K562 (cell line): ENCODE results near the gene R3HDM1. TPM values are rescaled to one million over a fixed set of nuclear protein-coding genes. Genes with fewer than 3 reads are reported as not detected.
A peak's percentile ranks its signal among the peaks of the same experiment; 100 is the strongest.

Experiments
- MGA ChIP-seq: fragments of 450-650 bp; IDR thresholded peaks from 2 replicates; pipeline ENCODE4 v1.6.1; 2016; ENCODE audit warnings: mild to moderate bottlenecking, moderate library complexity
- NRF1 ChIP-seq, 2 experiments: fragments of 450-650 bp; IDR thresholded peaks in 1 of 2; conservative IDR thresholded peaks in 1 of 2; 2 replicates each; pipeline ENCODE4 v1.6.1; 2014; ENCODE audit warnings: mild to moderate bottlenecking in 2 of 2
- POLR2B ChIP-seq: fragments of 450-650 bp; IDR thresholded peaks from 2 replicates; pipeline ENCODE4 v1.6.1; 2018; ENCODE audit warnings: low read depth; ENCODE audit not compliant: partially characterized antibody
- SAP30 ChIP-seq: fragments of 200-600 bp; sonication (generic); IDR thresholded peaks from 2 replicates; pipeline ENCODE4 v1.6.1; 2012; ENCODE audit warnings: borderline replicate concordance, low read depth, mild to moderate bottlenecking, moderate library complexity, low read length, control low read depth, inconsistent platforms; ENCODE audit not compliant: insufficient read depth, poor library complexity, severe bottlenecking
- ZNF146 ChIP-seq: IDR thresholded peaks from one replicate; pipeline ENCODE4 v1.6.1; 2018; ENCODE audit warnings: missing compliant biosample characterization; ENCODE audit not compliant: unreplicated experiment
- ZNF507 ChIP-seq: conservative IDR thresholded peaks from 2 replicates; pipeline ENCODE4 v1.6.1; 2017; ENCODE audit warnings: missing genetic modification characterization, missing compliant biosample characterization
- ZNF780A ChIP-seq: fragments of 250-450 bp; sonication (Bioruptor Pico); IDR thresholded peaks from 2 replicates; pipeline ENCODE4 v1.5.0; 2021; ENCODE audit warnings: mild to moderate bottlenecking
- polyA plus RNA-seq, 8 experiments: library from polyadenylated mRNA; depleted of rRNA in 4 of 8; stranded (reverse) in 5 of 8; unstranded in 3 of 8; fragments of >200 nt; fragmentation: Nextera tagmentation in 2 of 8; fragmentation: Illumina TruSeq in 1 of 8; extraction: Ambion mirVana in 2 of 8; extraction: Trizol in 1 of 8; gene quantifications; 2 replicates each; pipeline versions ENCODE4 v1.2.1 to v1.2.3, GENCODE V29; 2011 to 2014; ENCODE audit warnings: inconsistent platforms in 1 of 8, missing spikeins in 1 of 8
- total RNA-seq, 7 experiments: library from RNA; depleted of rRNA in 6 of 7; stranded (reverse); fragments of >200 nt in 6 of 7; fragmentation: Illumina TruSeq in 2 of 7; extraction: Trizol in 2 of 7; gene quantifications; 2 replicates each; pipeline versions ENCODE4 v1.2.1 to v1.2.3, GENCODE V29; 2011 to 2021; ENCODE audit warnings: low replicate concordance in 1 of 7
- TF ChIP-seq, protein P1 (sequence below): fragments of 250-450 bp; sonication (Bioruptor Pico); IDR thresholded peaks from 2 replicates; pipeline ENCODE4 v1.4.0; 2020

Gene R3HDM1
- total and polyA plus RNA-seq, 9 of the 15 experiments (the other 6 are each of a cell fraction or from before 2014, with no cell fraction given) = 12.4 to 89.4 (median 31.0) TPM

DNA sequence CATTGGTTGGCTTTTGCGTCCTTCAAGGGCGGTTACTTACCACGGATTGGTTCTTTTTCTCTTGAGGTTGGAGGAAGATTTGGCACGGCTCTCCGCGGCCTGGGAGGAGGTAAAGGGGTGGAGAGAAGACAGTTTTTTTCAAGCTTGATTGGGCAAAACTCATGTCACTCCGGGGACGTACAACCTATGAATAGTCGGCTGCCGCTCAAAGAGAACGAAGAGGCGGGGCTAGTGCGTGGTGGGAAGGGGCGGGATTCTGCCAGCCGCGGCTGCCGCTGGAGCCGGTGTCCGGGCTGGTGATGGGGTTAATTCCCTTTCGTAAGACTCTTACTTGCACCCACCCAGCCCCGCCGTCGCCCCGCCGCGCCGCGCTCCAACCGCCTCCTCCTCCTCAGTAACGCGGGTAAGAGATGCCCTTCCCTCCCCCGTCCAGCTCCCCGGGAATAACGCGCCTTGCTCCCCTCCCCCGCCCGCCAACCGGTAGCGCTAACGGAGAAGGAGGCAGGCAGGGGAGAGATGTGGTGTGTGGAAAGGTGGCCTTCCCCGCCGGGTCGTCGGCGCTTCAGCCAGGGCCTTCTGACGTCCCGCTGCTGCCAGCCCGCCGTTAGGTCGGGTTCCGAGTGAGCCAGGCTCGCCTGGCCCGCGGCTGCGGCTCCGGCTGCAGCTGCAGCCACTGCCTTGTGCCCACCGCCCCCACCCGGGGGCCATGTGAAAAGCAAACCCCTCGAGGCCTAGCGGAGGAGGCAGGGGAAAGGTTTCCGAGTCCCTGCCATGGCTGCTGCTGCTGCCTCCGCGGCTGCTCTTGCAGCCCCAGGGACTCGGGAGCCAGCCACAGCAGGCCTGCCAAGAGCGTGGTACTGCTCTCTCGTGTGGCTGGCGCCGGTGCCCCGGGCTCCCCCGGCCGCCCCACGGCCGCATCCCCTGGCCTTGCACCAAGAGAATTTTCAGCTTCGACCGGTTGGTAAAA lies at the start of gene R3HDM1 (continued):
- TF ChIP-seq MGA = peak; percentile 48; the same call in 1 of the 2 replicates
- peak in 1 of 2 experiments; percentile 56; a peak in 3 of 4 replicates for TF ChIP-seq NRF1 (conservative IDR thresholded peaks at IDR 0.05 in 1 of 2, IDR thresholded peaks at IDR 0.05 in 1 of 2)
- TF ChIP-seq ZNF780A (CRISPR knock-in tag) = no peak
- TF ChIP-seq ZNF507 = no peak
- peak; percentile 54 for TF ChIP-seq SAP30
- TF ChIP-seq POLR2B = peak; percentile 64
- TF ChIP-seq, protein P1, sequence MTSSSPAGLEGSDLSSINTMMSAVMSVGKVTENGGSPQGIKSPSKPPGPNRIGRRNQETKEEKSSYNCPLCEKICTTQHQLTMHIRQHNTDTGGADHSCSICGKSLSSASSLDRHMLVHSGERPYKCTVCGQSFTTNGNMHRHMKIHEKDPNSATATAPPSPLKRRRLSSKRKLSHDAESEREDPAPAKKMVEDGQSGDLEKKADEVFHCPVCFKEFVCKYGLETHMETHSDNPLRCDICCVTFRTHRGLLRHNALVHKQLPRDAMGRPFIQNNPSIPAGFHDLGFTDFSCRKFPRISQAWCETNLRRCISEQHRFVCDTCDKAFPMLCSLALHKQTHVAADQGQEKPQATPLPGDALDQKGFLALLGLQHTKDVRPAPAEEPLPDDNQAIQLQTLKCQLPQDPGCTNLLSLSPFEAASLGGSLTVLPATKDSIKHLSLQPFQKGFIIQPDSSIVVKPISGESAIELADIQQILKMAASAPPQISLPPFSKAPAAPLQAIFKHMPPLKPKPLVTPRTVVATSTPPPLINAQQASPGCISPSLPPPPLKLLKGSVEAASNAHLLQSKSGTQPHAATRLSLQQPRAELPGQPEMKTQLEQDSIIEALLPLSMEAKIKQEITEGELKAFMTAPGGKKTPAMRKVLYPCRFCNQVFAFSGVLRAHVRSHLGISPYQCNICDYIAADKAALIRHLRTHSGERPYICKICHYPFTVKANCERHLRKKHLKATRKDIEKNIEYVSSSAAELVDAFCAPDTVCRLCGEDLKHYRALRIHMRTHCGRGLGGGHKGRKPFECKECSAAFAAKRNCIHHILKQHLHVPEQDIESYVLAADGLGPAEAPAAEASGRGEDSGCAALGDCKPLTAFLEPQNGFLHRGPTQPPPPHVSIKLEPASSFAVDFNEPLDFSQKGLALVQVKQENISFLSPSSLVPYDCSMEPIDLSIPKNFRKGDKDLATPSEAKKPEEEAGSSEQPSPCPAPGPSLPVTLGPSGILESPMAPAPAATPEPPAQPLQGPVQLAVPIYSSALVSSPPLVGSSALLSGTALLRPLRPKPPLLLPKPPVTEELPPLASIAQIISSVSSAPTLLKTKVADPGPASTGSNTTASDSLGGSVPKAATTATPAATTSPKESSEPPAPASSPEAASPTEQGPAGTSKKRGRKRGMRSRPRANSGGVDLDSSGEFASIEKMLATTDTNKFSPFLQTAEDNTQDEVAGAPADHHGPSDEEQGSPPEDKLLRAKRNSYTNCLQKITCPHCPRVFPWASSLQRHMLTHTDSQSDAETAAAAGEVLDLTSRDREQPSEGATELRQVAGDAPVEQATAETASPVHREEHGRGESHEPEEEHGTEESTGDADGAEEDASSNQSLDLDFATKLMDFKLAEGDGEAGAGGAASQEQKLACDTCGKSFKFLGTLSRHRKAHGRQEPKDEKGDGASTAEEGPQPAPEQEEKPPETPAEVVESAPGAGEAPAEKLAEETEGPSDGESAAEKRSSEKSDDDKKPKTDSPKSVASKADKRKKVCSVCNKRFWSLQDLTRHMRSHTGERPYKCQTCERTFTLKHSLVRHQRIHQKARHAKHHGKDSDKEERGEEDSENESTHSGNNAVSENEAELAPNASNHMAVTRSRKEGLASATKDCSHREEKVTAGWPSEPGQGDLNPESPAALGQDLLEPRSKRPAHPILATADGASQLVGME (CRISPR knock-in tag) = no peak
- no peak for TF ChIP-seq ZNF146 (CRISPR knock-in tag)
